GM21528 (cell line): ENCODE results near the gene KCNQ4.

ENCODE experiments used
- ATAC-seq: cut with Tn5 transposase; IDR thresholded peaks from one replicate; pipeline ENCODE4 v1.9.1; 2021; ENCODE audit warnings: mild to moderate bottlenecking, moderate library complexity; ENCODE audit not compliant: unreplicated experiment, low FRiP score

The KCNQ4 gene

DNA sequence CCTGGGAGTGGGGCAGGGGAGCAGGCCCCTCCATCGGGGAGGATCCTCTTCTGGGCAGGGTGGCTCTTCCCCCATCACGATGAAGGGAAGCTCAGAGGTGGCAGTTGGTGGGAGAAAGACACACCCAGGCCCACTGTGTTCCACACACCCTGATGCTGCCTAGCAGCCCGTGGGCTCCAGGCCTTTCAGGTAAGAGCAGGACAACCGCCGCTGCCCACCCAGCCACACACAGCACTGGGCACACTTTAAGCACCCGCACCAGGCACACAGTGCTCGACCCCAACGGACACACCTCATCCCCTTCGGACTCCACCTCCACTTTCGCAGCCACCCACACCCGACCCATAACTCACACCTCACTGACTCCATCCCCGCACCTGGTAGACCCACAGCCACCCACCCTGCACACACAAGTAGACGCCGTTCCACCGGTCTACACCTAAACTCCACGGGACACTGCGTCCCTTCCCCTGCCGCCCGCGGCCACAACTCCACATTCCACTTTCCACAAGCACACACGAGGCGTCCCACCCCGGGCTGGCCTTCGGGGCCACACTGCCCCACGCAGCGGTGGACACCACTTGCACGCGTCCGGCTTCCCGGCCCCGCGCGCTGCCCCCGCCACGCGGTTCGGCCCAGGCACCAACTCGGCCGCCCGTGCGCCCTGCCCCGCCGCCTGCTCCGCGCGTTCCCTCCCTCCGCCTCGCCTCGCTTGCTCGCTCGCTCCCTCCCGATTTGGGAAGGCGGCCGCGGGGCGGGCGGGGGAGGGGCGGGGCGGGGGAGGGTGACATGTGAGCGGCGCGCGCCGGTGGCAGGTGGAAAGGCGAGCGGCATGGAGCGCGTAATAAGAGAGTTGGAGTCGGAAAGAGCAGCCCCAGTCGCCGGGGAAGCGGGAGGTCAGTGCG lies at the start of gene KCNQ4:
KCNQ4 (plus strand) TSS at position 787 of the 905 bp plus-strand sequence. CDS start 307 bp downstream, outside the sequence.
- ATAC-seq, result no peak

DNA sequence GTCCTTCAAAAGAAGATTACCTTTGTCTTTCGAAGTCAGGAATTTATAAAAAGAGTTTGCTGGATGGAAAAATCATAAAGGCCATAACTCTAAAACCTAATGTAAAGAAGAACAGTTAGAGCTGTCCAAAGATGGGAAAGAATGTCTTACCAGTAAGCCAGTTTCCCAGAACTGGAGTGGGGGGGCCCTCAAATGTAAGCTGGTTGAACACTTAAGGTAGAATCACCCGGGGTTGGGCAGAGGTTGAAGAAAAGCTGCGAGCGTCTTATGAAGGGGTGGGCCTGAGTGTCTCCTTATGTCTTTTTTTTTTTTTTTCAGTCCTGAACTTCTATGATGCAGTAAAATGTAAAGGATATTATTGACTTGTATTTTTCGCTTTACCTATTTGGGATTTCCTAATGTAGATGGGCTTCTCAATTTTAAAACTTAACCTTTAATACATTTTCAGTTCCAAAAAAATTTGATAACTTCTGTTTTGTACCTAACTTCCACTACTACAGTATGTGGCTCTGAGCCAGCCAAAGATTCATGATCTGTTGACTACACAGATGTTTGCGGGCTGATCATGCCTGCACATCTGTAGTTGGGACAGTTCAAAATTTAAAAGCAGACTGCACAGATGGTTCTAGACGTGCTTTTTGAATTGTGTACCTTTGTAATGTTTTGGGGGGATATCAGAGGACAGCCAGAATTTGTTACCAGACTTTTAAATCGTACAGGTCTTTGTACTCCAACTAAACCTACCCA lies 48.5 kb upstream of the KCNQ4 start:
- ATAC-seq, result no peak

DNA sequence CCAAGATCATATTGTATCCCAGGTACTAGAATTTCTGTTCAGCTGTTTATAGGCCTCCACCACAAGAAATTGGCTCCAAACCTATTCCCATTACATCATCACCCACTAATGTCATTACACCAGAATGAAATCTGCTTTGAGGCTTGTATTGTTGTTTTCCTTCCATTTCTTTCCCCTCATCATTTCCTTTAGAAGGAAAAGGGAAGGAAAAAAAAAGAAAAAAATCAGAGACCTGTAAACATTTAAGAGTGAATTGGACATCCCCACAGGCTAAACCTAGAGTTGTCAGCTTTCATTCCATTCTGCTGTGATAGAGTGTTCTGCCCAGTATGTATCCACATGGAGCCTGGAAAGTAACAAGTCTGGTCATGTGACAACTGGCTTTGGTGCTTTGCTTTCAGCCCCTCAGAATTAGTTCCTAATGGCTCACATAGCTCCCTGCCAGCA lies 47.5 kb upstream of the KCNQ4 start:
- ATAC-seq, result no peak

DNA sequence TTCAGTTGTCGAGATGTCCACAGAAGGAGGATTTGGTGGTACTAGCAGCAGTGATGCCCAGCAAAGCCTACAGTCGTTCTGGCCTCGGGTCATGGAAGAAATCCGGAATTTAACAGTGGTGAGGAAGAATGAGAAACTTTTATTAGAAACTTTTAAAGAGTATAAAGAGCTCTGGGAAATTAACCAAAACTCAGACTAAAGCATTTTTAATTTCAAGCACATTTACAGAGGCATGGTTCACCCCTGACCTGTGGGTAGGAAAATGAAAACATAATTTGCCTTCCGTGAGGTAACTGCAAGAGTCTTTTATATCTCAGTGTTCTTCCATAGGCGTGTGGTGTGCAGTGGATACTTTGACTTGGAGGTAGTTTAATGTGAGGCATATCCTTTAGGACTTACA lies 44.8 kb upstream of the KCNQ4 start:
- no peak for ATAC-seq

DNA sequence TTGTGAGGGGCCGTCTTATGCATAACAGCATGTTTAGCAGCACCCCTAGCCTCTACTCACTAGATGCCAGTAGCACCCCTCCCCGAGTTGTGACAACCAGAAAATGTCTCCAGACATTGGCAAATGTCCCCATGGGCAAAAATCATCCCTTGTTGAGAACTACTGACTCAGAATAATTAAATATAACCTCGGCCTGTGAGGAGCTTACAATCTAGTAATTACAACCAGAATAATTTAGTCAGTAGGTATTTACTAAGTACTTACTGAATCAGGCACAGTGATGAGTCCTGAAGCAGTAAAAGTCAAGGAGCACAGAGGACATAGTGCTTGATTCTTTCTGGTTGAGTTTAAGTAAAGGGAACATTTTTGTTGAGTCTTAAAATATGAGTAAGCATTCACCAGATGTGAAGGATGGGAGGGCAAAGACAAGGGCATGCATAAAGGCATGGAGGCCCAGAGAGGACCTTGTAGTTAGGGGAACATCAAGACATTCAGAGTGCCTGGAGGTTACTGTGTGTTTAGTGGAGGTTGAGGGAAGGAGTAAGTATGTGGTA lies 44.1 kb upstream of the KCNQ4 start:
- ATAC-seq, result no peak

- ATAC-seq, result no peak
Measured at GRCh38 chr1:40740039-40740996, 43.3 kb upstream of the KCNQ4 start.

DNA sequence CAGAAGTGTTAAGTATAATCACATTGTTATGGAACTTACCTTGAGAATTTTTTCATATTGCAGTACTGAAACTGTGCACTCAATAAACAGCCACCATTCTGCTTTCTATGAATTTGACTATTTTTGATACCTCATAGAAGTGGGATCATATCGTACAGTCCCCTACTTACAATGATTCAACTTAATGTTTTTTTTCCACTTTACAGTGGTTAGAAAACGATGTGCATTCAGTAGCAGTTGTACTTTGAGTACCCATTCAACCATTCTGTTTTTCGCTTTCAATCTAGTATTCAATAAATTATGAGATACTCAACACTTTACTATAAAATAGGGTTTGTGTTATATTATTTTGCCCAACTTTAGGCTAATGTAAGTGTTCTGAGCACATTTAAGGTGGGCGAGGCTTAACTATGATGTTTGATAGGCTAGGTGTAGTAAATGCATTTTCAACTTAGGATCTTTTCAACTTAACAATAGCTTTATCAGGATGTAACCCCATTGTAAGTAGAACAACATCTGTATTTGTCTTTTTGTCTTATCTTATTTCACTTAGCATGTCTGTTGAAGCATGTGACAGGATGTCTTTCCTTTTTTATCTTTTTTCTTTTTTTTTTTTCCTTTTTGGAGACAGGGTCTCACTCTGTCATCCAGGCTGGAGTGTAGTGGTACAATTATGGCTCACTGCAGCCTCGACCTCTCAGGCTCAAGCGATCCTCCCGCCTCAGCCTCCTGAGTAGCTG lies 42.4 kb upstream of the KCNQ4 start:
- no peak for ATAC-seq

DNA sequence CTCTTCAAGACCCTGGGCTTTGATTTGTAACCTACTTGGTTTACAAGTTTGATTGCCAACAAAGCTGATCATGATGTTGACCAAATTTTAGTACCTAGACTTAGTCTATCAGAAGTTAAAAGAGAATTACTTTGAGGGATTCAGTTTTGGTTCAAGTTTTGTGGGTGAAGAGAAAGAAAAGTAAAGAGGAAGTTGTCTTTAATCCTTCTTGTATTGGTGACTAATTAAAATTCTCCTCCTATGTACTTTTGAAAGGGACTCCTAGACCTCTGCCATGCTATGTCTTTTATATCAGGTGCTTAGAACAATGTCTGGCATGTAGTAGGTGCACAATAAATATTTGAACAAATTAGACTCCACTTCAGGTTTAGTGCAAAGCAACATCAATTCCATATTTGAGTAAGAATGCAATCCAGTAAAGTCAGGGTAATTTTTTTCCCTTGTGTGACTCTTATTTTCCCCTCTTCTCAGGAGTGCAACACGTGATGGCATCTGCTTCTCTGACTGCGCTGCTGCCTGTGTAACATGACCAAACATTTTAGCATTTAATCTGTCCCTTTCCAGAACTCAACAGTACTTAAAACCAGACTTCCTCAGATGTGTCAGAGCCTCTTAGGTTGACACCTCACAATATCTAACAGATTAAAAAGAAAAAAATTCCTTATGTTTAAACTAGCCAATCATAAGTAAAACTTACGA lies 41.1 kb upstream of the KCNQ4 start:
- ATAC-seq, result no peak

- ATAC-seq, result no peak
Measured at GRCh38 chr1:40743452-40743851, 40.1 kb upstream of the KCNQ4 start.

- no peak for ATAC-seq
Measured at GRCh38 chr1:40743860-40744259, 39.7 kb upstream of the KCNQ4 start.

- no peak for ATAC-seq
Measured at GRCh38 chr1:40745176-40745575, 38.4 kb upstream of the KCNQ4 start.

DNA sequence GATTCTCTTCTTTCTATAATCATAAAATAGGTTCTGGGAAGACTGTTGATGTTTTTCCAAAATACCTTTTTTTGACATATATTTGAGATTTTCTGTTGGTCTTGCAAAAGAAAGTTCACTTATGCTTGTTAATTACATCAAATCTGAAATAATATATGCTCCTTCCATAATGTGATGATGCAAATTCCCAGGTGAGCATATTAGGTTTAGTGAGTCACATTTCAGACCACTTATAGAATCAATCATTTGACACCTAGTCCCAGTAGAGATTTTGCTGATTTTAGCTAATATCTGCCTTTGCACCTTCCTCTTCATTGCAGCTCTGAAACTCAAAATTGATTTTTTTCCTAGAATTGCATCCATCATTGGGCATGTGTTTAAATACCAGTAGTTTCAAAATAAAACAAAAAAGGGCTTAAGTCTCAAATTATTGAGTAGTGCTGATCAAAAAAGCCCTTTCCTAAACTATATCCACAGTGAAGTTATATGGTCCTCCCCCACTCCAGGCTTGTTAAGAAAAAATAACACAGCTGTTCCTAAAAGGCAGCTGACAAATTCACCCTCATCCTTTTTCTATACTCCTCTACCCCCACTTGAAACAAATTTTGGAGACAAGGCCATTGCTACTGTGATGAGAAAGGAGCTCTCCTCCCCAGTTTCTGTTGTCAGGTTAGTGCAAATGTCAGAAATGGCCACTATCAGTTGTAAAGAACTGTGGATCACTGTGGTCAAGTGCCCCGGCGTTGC lies 37.1 kb upstream of the KCNQ4 start:
- ATAC-seq, result no peak

- ATAC-seq, result no peak
Measured at GRCh38 chr1:40748841-40749718, 34.5 kb upstream of the KCNQ4 start.

- ATAC-seq, result no peak
Measured at GRCh38 chr1:40749817-40750216, 33.8 kb upstream of the KCNQ4 start.

GRCh38 chr1:40750451-40750908 lies 33.1 kb upstream of the KCNQ4 start:
- no peak for ATAC-seq

DNA sequence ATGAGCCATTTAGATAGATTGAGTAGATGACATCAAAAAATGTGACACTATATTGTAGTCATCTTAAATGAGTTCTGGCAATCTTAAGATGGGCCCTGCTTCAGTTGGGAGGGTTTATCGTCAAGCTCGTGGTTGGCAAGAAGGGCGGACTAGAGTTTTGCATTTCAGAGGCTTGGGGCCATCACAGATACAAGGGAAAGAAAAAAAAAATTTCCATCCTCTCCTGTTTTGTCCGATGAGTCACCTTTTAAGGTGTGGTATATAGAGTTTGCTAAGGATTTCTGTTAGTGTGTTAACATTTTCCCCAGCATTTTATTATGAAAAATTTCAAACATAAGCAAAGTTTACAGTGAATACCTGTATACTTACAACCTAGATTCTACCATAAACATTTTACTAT lies 31.8 kb upstream of the KCNQ4 start:
- ATAC-seq, result no peak
